ENCODE measurements around the gene KRTAP10-5.

Gene KRTAP10-5

DNA sequence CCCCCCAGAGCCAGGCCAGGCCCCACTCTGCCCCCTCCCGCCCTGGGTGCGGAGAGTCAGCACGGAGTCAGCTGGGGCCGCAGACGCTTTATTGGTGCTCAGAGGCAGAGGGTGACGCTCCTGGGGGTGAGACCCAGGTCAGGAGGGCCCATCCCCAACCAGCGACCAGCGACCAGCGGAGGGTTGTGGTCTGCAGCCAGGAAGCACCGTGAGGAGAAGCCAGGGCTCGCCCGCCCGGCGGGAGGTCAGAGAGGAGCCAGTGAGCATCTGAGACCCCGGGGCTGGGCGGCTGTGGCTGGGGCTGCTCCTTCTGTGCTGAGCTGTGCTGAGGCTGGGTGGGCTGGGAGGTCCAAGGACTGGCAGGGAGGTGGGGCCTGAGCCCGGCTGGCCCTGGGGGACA is 30.1 kb downstream of the KRTAP10-5 start:
- DNase-seq (ENCODE audit: low read depth, low spot score): peak; percentile 41

DNA sequence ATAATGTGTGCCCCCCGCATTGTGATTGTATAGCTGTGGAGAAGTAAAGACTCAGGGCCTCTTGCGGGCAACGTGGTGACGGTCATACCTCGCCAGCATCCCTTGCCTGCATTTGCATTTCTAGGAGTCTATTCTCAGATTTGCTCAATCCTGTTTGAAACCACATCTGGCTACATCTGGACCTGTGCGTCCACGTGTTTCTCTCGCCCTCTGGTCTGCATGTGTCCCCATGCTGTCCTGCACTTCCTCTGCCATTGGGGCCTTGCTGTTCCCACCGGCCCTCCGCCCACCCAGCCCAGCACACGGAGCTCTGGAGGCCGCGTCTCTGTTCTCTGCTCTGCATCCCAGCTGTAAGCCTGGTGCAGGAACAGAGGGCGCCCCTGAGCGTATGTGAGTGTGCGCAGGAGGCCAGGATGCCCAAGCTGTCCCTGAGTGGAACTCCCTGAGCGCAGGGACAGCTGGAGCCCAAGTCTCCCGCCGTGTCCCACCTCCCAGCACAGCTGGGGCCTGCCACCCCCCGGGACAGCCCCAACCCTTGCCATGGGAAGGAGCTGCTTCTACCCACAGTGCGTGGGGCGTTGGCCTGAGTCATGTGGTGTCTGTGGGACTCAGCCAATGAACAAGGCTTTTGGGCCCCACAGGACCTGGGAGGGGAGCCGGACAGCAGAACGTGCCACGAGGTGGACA is 30.7 kb downstream of the KRTAP10-5 start:
- DNase-seq (ENCODE audit: low read depth, low spot score): peak; percentile 19

DNA sequence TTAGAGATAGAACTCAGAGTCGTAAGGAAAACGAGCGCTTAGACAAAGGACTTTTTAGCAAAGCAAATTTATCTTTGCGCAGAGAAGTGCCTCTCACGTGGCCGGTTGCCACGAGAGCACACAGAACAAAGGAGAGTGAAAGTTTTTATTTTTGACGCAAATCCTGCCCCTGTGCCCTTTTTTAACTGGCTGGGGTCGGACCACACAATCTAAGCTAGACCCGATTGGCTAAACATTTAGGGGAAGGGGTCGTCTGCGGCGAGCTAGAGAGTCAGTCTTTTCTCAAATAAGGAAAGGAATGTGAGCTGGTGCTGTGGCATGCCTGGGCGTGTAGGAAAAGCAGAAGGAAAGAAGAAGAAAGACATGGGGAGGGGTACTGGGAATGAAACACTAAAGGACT is 31.5 kb downstream of the KRTAP10-5 start:
- DNase-seq (ENCODE audit: low read depth, low spot score): peak; percentile 67

DNA sequence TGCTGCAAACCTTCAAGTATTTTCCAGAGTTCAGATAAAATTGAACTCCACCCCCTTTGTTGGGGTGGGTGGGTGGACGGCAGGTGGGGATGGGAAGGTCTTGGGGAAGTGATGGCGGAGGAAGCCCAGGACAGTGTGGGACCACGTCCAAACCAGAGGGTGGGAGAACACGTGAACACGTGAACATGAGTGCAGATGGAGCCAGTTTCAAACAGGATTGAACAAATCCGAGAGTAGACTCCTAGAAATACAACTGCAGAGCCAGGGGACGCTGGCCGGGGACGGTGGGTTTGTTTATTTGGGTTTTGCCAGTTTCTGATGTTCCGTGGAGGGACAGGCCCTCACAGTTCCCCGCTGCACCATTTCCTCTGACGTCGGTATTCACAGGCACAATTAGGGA is 32.0 kb downstream of the KRTAP10-5 start:
- no peak for DNase-seq (ENCODE audit: low read depth, low spot score)

- DNase-seq (ENCODE audit: low read depth, low spot score): no peak
Observed at GRCh38 chr21:44547656-44548331, 32.6 kb downstream of the KRTAP10-5 start.

DNA sequence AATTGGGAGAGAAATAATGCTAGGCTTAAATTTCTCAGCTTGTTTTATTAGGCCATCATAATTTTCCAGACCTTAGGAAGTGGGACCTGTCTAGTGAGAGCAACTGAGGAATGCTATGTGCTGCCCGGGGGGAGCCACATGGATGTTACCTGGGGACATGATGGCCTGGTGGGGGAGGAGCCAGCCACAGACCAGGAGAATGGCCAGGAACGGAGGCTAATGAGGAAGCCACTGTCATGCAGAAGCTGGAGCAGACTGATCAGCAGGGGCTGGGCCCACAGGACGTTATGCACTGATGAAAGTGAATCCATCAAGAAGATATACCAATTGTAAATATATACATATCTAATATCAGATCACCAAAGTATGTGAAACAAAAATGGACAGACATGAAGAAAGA is 35.8 kb downstream of the KRTAP10-5 start:
- DNase-seq (ENCODE audit: low read depth, low spot score): peak; percentile 21

GRCh38 chr21:44542716-44543115 is 37.7 kb downstream of the KRTAP10-5 start:
- no peak for DNase-seq (ENCODE audit: low read depth, low spot score)

DNA sequence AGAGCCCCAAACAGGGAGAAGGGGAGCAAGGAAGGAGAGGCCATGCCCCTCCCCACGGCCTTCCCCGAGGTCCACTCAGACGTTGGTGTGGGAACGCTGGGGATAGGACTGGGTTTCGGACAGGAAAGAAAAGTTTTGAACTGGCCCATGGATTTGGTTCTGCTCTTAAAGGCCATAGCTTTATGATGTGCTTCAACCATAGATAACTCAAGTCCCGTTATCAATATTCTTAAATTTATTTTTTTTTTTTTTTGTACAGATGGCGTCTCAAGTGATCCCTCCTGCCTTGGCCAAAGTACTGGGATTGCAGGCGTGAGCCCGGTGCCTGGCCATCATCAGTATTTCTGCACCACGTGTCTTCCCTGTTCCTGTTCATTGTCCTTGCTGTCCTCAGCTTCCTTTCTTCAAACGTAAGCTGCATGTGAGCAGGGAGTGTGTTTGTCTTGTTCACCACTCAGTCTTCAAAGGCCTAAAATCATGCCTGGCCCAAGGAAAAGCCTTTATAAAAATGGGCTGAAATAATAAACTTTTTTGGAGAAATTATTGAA is 39.6 kb downstream of the KRTAP10-5 start:
- DNase-seq (ENCODE audit: low read depth, low spot score): peak; percentile 1

- peak; percentile 2 for DNase-seq (ENCODE audit: low read depth, low spot score)
Observed at GRCh38 chr21:44539991-44540666, 40.3 kb downstream of the KRTAP10-5 start, which contains the start of gene KRTAP10-1. TSS of gene KRTAP10-1 (minus strand) at chr21:44540195. CDS start at chr21:44540150, 45 bp downstream.

- DNase-seq (ENCODE audit: low read depth, low spot score): peak; percentile 0
Observed at GRCh38 chr21:44539046-44539445, 41.4 kb downstream of the KRTAP10-5 start.

GRCh38 chr21:44537930-44538911 is 42.2 kb downstream of the KRTAP10-5 start:
- DNase-seq (ENCODE audit: low read depth, low spot score): no peak

GRCh38 chr21:44535963-44536362 is 44.4 kb downstream of the KRTAP10-5 start:
- no peak for DNase-seq (ENCODE audit: low read depth, low spot score)

GRCh38 chr21:44534688-44535087 is 45.7 kb downstream of the KRTAP10-5 start:
- no peak for DNase-seq (ENCODE audit: low read depth, low spot score)

- no peak for DNase-seq (ENCODE audit: low read depth, low spot score)
Observed at GRCh38 chr21:44533891-44534627, 46.3 kb downstream of the KRTAP10-5 start.

- no peak for DNase-seq (ENCODE audit: low read depth, low spot score)
Observed at GRCh38 chr21:44533121-44533890, 47.1 kb downstream of the KRTAP10-5 start.

DNA sequence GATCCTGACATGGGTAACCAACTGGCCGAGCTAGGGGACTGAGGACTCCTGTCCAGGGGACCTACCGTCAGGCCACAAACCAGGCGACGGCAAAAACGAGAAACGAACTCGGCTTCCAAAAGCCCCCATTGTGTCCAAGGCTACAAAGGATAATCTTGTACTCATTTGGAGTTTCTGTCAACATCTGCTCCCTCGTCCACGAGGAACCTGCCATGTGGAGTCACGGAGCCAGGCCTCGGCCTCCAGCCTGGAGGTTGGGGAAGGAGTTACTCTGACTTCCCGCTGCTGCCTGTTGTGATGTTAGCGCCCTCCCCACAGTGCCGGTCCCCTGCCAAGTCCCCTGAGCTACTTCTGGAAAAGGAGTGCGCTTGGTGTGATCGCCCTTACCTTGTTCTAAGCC is 47.7 kb downstream of the KRTAP10-5 start:
- DNase-seq (ENCODE audit: low read depth, low spot score): no peak

GRCh38 chr21:44531606-44532564 is 48.5 kb downstream of the KRTAP10-5 start:
- DNase-seq (ENCODE audit: low read depth, low spot score): no peak

DNA sequence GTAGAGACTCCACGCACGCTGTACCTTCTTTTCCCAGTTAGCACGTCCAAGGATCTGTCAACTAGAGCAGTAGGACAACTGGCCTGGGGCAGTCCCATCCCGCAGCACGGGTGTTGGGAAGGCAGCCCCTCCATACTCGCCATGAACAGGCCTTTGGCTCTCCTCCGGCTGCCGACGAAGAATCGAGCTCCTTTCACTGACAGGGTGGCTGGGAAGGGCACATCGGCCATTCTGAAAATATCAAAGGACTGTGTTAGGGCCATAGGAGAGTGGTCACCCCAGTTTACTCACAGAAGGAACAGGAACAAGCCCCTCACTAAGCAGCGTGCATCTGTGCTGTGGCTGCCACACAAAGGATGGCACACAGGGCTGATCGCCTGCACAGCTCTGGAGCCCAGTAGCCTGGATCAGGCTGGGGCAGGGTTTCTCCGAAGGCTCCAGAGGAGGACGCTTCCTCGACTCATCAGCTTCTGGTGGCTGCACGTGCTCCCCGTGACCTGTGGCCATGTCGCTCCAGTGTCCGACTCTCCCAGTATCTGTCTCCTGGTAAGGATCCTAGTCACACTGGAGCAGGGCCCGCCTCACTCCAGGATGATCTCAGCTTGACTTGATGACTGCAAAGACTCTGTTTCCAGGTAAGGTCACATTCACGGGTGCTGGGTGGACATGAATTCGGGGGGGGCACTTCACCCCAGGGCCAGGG is 49.4 kb downstream of the KRTAP10-5 start:
- no peak for DNase-seq (ENCODE audit: low read depth, low spot score)

Data from ELF-1 (cell line).